MM.1S (cell line): ENCODE data around the gene NPNT.

Source experiments
- DNase-seq: peaks from one replicate; pipeline ENCODE4 v3.0.0-alpha.2; 2015
- H2AFZ ChIP-seq: fragments of 300-600 bp; sonication (generic); 2 replicates; pipeline ENCODE4 v1.6.0; 2016; ENCODE audit warnings: antibody characterized with exemption, low read length
- H3F3A ChIP-seq: fragments of 300-600 bp; sonication (generic); 2 replicates; pipeline ENCODE4 v1.6.1; 2016; ENCODE audit warnings: mild to moderate bottlenecking, antibody characterized with exemption, low read length, moderate library complexity, mixed read lengths; ENCODE audit not compliant: insufficient read depth
- H3K27ac ChIP-seq: fragments of 300-600 bp; sonication (generic); 2 replicates; pipeline ENCODE4 v1.5.1; 2016; ENCODE audit warnings: mild to moderate bottlenecking, low read length
- H3K27me3 ChIP-seq: fragments of 300-600 bp; sonication (generic); replicated peaks from 2 replicates; pipeline ENCODE4 v1.6.0; 2016; ENCODE audit warnings: low read length; ENCODE audit not compliant: insufficient read depth
- H3K36me3 ChIP-seq: fragments of 300-600 bp; sonication (generic); replicated peaks from 2 replicates; pipeline ENCODE4 v1.6.1; 2016; ENCODE audit warnings: mild to moderate bottlenecking, low read length, mixed read lengths; ENCODE audit not compliant: insufficient read depth
- H3K4me1 ChIP-seq: fragments of 300-600 bp; sonication (generic); 2 replicates; pipeline ENCODE4 v1.6.1; 2016; ENCODE audit warnings: low read length, mixed read lengths
- H3K4me2 ChIP-seq: fragments of 300-600 bp; sonication (generic); 2 replicates; pipeline ENCODE4 v1.6.0; 2016; ENCODE audit warnings: low read depth, low read length
- H3K4me3 ChIP-seq: fragments of 300-600 bp; sonication (generic); 2 replicates; pipeline ENCODE4 v1.5.1; 2016; ENCODE audit warnings: low read length, mixed read lengths
- H3K79me2 ChIP-seq: fragments of 300-600 bp; sonication (generic); 2 replicates; pipeline ENCODE4 v1.6.1; 2016; ENCODE audit warnings: mixed run types, low read length, mixed read lengths
- H3K9ac ChIP-seq: fragments of 300-600 bp; sonication (generic); 2 replicates; pipeline ENCODE4 v1.6.1; 2016; ENCODE audit warnings: low read length, mixed read lengths
- H3K9me2 ChIP-seq: fragments of 300-600 bp; sonication (generic); replicated peaks from 2 replicates; pipeline ENCODE4 v1.6.1; 2016; ENCODE audit warnings: mild to moderate bottlenecking, low read length, mixed read lengths; ENCODE audit not compliant: insufficient read depth
- H3K9me3 ChIP-seq: fragments of 300-600 bp; sonication (generic); replicated peaks from 2 replicates; pipeline ENCODE4 v1.6.1; 2016; ENCODE audit warnings: mild to moderate bottlenecking, low read length, mixed read lengths; ENCODE audit not compliant: insufficient read depth
- H4K20me1 ChIP-seq: fragments of 300-600 bp; sonication (generic); 2 replicates; pipeline ENCODE4 v1.6.1; 2016; ENCODE audit warnings: mild to moderate bottlenecking, low read length, moderate library complexity, mixed read lengths; ENCODE audit not compliant: insufficient read depth
- CTCF ChIP-seq: fragments of 300-600 bp; sonication (generic); IDR thresholded peaks from 2 replicates; pipeline ENCODE4 v1.5.1; 2016; ENCODE audit warnings: antibody characterized with exemption, low read length, mixed read lengths
- EZH2 ChIP-seq: fragments of 300-600 bp; sonication (generic); optimal IDR thresholded peaks from 2 replicates; pipeline ENCODE3; 2017; ENCODE audit warnings: low read depth, mild to moderate bottlenecking, antibody characterized with exemption, low read length, mixed read lengths
- EZH2phosphoT487 ChIP-seq: fragments of 300-600 bp; sonication (generic); IDR thresholded peaks from 2 replicates; pipeline ENCODE4 v1.6.1; 2018; ENCODE audit warnings: antibody characterized with exemption, low read length

NPNT gene

GRCh38 chr4:105966051-105966450 is 70.8 kb downstream of the NPNT start:
- no peaks in the 10 kb centered on the region for H3K9me2 ChIP-seq
- DNase-seq = no peak
- H3K27me3 ChIP-seq = no peaks in the 10 kb centered on the region
- H3K79me2 ChIP-seq = no peaks in the 10 kb centered on the region
- no peaks in the 10 kb centered on the region for H3K36me3 ChIP-seq
- TF ChIP-seq EZH2 = no peak
- no peak for TF ChIP-seq CTCF
- TF ChIP-seq EZH2phosphoT487 = no peak
- H3K4me1 ChIP-seq = no peaks in the 10 kb centered on the region
- H3F3A ChIP-seq = no peaks in the 10 kb centered on the region
- H2AFZ ChIP-seq = no peak overlapping the region
- H3K4me2 ChIP-seq = no peak overlapping the region
- no peaks in the 10 kb centered on the region for H4K20me1 ChIP-seq
- no peaks in the 10 kb centered on the region for H3K9me3 ChIP-seq
- no peak overlapping the region for H3K9ac ChIP-seq
- no peak overlapping the region for H3K27ac ChIP-seq
- H3K4me3 ChIP-seq = no peak overlapping the region

GRCh38 chr4:105967058-105967658 is 71.9 kb downstream of the NPNT start:
- H3K9ac ChIP-seq = no peak overlapping the region
- H3K27me3 ChIP-seq = no peaks in the 10 kb centered on the region
- no peak for DNase-seq
- no peaks in the 10 kb centered on the region for H4K20me1 ChIP-seq
- no peak overlapping the region for H3K27ac ChIP-seq
- no peaks in the 10 kb centered on the region for H3F3A ChIP-seq
- no peaks in the 10 kb centered on the region for H3K79me2 ChIP-seq
- H3K4me2 ChIP-seq = no peak overlapping the region
- no peaks in the 10 kb centered on the region for H3K9me3 ChIP-seq
- H3K4me3 ChIP-seq = no peak overlapping the region
- no peaks in the 10 kb centered on the region for H3K36me3 ChIP-seq
- H3K9me2 ChIP-seq = no peaks in the 10 kb centered on the region
- no peak overlapping the region for H2AFZ ChIP-seq
- TF ChIP-seq EZH2phosphoT487 = no peak
- TF ChIP-seq CTCF = no peak
- TF ChIP-seq EZH2 = no peak
- no peaks in the 10 kb centered on the region for H3K4me1 ChIP-seq

- Histone ChIP-seq H3K27ac (no peak overlapping the region), H3K79me2 (no peaks in the 10 kb centered on the region), H4K20me1 (no peaks in the 10 kb centered on the region), H3K4me1 (no peaks in the 10 kb centered on the region), H3F3A (no peaks in the 10 kb centered on the region), H3K36me3 (no peaks in the 10 kb centered on the region), H3K9me3 (no peaks in the 10 kb centered on the region), H3K4me2 (no peak overlapping the region), H3K9me2 (no peaks in the 10 kb centered on the region), H3K4me3 (no peak overlapping the region), H2AFZ (no peak overlapping the region), H3K27me3 (no peaks in the 10 kb centered on the region), H3K9ac (no peak overlapping the region)
- TF ChIP-seq EZH2phosphoT487 (no peak), EZH2 (no peak), CTCF (no peak)
- no peak for DNase-seq
Measured at GRCh38 chr4:105969575-105969974, 74.3 kb downstream of the NPNT start.
